H9 (cell line): ENCODE results near the gene CRAMP1. TPM values are rescaled to one million over a fixed set of nuclear protein-coding genes. Genes with fewer than 3 reads are reported as not detected.

Experiments used
- DNase-seq: peaks from one replicate; pipeline ENCODE4 v3.0.0-alpha.2; 2017
- H2AFZ ChIP-seq: one replicate; pipeline ENCODE4 v1.6.1; 2013; ENCODE audit warnings: mild to moderate bottlenecking, low read length, control low read depth, moderate library complexity
- H2AK5ac ChIP-seq: 2 replicates; pipeline ENCODE4 v1.6.1; 2013; ENCODE audit warnings: low read length, control low read depth, mixed read lengths; ENCODE audit not compliant: insufficient read length
- H2BK120ac ChIP-seq: one replicate; pipeline ENCODE4 v1.6.1; 2013; ENCODE audit warnings: low read depth, mild to moderate bottlenecking, low read length, control low read depth, inconsistent platforms; ENCODE audit not compliant: poor library complexity, severe bottlenecking
- H2BK12ac ChIP-seq: 2 replicates; pipeline ENCODE4 v1.6.1; 2013; ENCODE audit warnings: low read length, control low read depth, mixed read lengths, low read depth; ENCODE audit not compliant: insufficient read length
- H2BK15ac ChIP-seq: 2 replicates; pipeline ENCODE4 v1.6.1; 2013; ENCODE audit warnings: low read depth, low read length, control low read depth
- H2BK20ac ChIP-seq: one replicate; pipeline ENCODE4 v1.6.1; 2013; ENCODE audit warnings: low read depth, mild to moderate bottlenecking, low read length, control low read depth, inconsistent platforms; ENCODE audit not compliant: poor library complexity, severe bottlenecking
- H2BK5ac ChIP-seq: 2 replicates; pipeline ENCODE4 v1.6.1; 2013; ENCODE audit warnings: low read length, control low read depth, mixed read lengths; ENCODE audit not compliant: insufficient read length
- H3K14ac ChIP-seq: 2 replicates; pipeline ENCODE4 v1.6.1; 2013; ENCODE audit warnings: low read length, control low read depth; ENCODE audit not compliant: insufficient read depth
- H3K18ac ChIP-seq: 2 replicates; pipeline ENCODE4 v1.6.1; 2013; ENCODE audit warnings: low read depth, mild to moderate bottlenecking, mixed read lengths, low read length, control low read depth; ENCODE audit not compliant: insufficient read length
- H3K23ac ChIP-seq: 2 replicates; pipeline ENCODE4 v1.6.1; 2013; ENCODE audit warnings: low read length, control low read depth, mixed read lengths, low read depth; ENCODE audit not compliant: insufficient read length
- H3K23me2 ChIP-seq: 2 replicates; pipeline ENCODE4 v1.6.1; 2013; ENCODE audit warnings: low read depth, mild to moderate bottlenecking, mixed read lengths, low read length, control low read depth; ENCODE audit not compliant: insufficient read length, poor library complexity, severe bottlenecking
- H3K27ac ChIP-seq: 2 replicates; pipeline ENCODE4 v1.5.1; 2013; ENCODE audit warnings: low read length, control low read depth, mixed read lengths, low read depth; ENCODE audit not compliant: insufficient read length
- H3K27me3 ChIP-seq: 2 replicates; pipeline ENCODE4 v1.6.1; 2013; ENCODE audit warnings: low read length, control low read depth, inconsistent platforms; ENCODE audit not compliant: insufficient read depth
- H3K4ac ChIP-seq: 2 replicates; pipeline ENCODE4 v1.6.1; 2013; ENCODE audit warnings: low read depth, mild to moderate bottlenecking, control low read depth, inconsistent platforms, low read length, moderate library complexity
- H3K4me1 ChIP-seq: 2 replicates; pipeline ENCODE4 v1.6.1; 2013; ENCODE audit warnings: low read length, control low read depth, inconsistent platforms; ENCODE audit not compliant: insufficient read depth
- H3K4me2 ChIP-seq: 2 replicates; pipeline ENCODE4 v1.6.1; 2013; ENCODE audit warnings: low read length, control low read depth, mixed read lengths; ENCODE audit not compliant: insufficient read length, insufficient read depth
- H3K56ac ChIP-seq: 2 replicates; pipeline ENCODE4 v1.6.1; 2013; ENCODE audit warnings: low read depth, mild to moderate bottlenecking, mixed read lengths, low read length, control low read depth; ENCODE audit not compliant: insufficient read length
- H3K79me1 ChIP-seq: 2 replicates; pipeline ENCODE4 v1.6.1; 2013; ENCODE audit warnings: low read depth, mild to moderate bottlenecking, moderate library complexity, low read length, control low read depth, inconsistent platforms; ENCODE audit not compliant: insufficient read depth, poor library complexity, severe bottlenecking
- H3K79me2 ChIP-seq: 2 replicates; pipeline ENCODE4 v1.6.1; 2013; ENCODE audit warnings: low read length, control low read depth, inconsistent platforms; ENCODE audit not compliant: insufficient read depth
- H3K9ac ChIP-seq: 2 replicates; pipeline ENCODE4 v1.6.1; 2013; ENCODE audit warnings: low read length, control low read depth, mixed read lengths; ENCODE audit not compliant: insufficient read length; ENCODE audit errors: extremely low read depth
- H3K9me3 ChIP-seq: one replicate; pipeline ENCODE4 v1.6.1; 2013; ENCODE audit warnings: low read depth, low read length, inconsistent platforms; ENCODE audit not compliant: control insufficient read depth
- H3T11ph ChIP-seq: one replicate; pipeline ENCODE4 v1.6.1; 2013; ENCODE audit warnings: mild to moderate bottlenecking, low read length, control low read depth, inconsistent platforms
- H4K20me1 ChIP-seq: one replicate; pipeline ENCODE4 v1.6.1; 2013; ENCODE audit not compliant: control insufficient read depth, insufficient read length, insufficient read depth
- H4K5ac ChIP-seq: 2 replicates; pipeline ENCODE4 v1.6.1; 2013; ENCODE audit warnings: low read depth, mild to moderate bottlenecking, mixed read lengths, low read length, control low read depth; ENCODE audit not compliant: insufficient read length
- H4K8ac ChIP-seq: replicated peaks from 2 replicates; pipeline ENCODE4 v1.6.1; 2013; ENCODE audit warnings: low read length, control low read depth, mixed read lengths, low read depth; ENCODE audit not compliant: insufficient read length
- H4K91ac ChIP-seq: 2 replicates; pipeline ENCODE4 v1.6.1; 2013; ENCODE audit warnings: low read depth, mild to moderate bottlenecking, moderate library complexity, mixed read lengths, low read length, control low read depth; ENCODE audit not compliant: insufficient read length
- H3K27ac Mint-ChIP-seq, 3 experiments: 2 replicates in 2 of 3; 3 replicates in 1 of 3; pipeline ENCODE4 v1.8.0; 2020 to 2021; ENCODE audit warnings: mixed read lengths in 3 of 3, mild to moderate bottlenecking in 1 of 3, moderate library complexity in 1 of 3
- H3K27me3 Mint-ChIP-seq: 2 replicates; pipeline ENCODE4 v1.8.0; 2021; ENCODE audit warnings: low read depth, mild to moderate bottlenecking, moderate library complexity, mixed read lengths
- H3K36me3 Mint-ChIP-seq, 3 experiments: 2 replicates in 2 of 3; 3 replicates in 1 of 3; pipeline ENCODE4 v1.8.0; 2020 to 2021; ENCODE audit warnings: low read depth in 3 of 3, mixed read lengths in 3 of 3; ENCODE audit not compliant: insufficient read depth in 1 of 3
- H3K4me1 Mint-ChIP-seq, 2 experiments: 2 replicates each; pipeline ENCODE4 v1.8.0; 2020; ENCODE audit warnings: mixed read lengths in 2 of 2
- H3K4me3 Mint-ChIP-seq, 2 experiments: 2 replicates in 1 of 2; 3 replicates in 1 of 2; pipeline ENCODE4 v1.8.0; 2020 to 2021; ENCODE audit warnings: mild to moderate bottlenecking in 2 of 2, mixed read lengths in 2 of 2, moderate library complexity in 1 of 2
- H3K9me3 Mint-ChIP-seq, 2 experiments: 2 replicates in 1 of 2; 3 replicates in 1 of 2; pipeline ENCODE4 v1.8.0; 2020; ENCODE audit warnings: mild to moderate bottlenecking in 2 of 2, mixed read lengths in 2 of 2, moderate library complexity in 1 of 2
- WGBS: extraction: QIAGEN DNeasy Blood & Tissue Kit; methylation state at CpG from one replicate; pipeline ENCODE4 v1.1.7; 2013; ENCODE audit warnings: missing lambda C conversion rate, low lambda C conversion rate, mixed read lengths; ENCODE audit not compliant: insufficient read length; ENCODE audit errors: extremely low coverage; 5-methylcytosine and 5-hydroxymethylcytosine counted together
- total RNA-seq: library from RNA; stranded (reverse); gene quantifications from 2 replicates; pipeline ENCODE4 v1.2.1, GENCODE V29; 2021
- TF ChIP-seq, protein P1 (sequence below): fragments of 200-600 bp; sonication (generic); conservative IDR thresholded peaks from 3 replicates; pipeline ENCODE4 v1.8.0; 2021; ENCODE audit warnings: antibody characterized with exemption, mild to moderate bottlenecking

Gene CRAMP1
- total RNA-seq, 1 experiment from 2014 or later = 46.2 TPM

GRCh38 chr16:1606774-1607173 lies 5.4 kb upstream of the CRAMP1 start:
- Histone ChIP-seq H3K23me2 (peaks cover 11% of the 10 kb centered on the region), H3K9me3 (no peaks in the 10 kb centered on the region), H3K56ac (no peak overlapping the region), H3K4me1 (no peaks in the 10 kb centered on the region), H3K79me1 (no peaks in the 10 kb centered on the region), H2BK20ac (no peak overlapping the region), H4K5ac (no peak overlapping the region), H3K4me2 (no peak overlapping the region), H3K27ac (no peak overlapping the region), H4K20me1 (no peaks in the 10 kb centered on the region), H2AK5ac (no peak overlapping the region), H3K9ac (no peak overlapping the region), H2BK15ac (no peak overlapping the region), H2BK120ac (no peak overlapping the region), H2AFZ (no peak overlapping the region), H3K27me3 (no peaks in the 10 kb centered on the region), H2BK5ac (no peak overlapping the region), H3K14ac (no peak overlapping the region), H4K91ac (no peak overlapping the region), H2BK12ac (no peak overlapping the region), H4K8ac (no peak overlapping the region), H3K4ac (no peak overlapping the region), H3K23ac (no peak overlapping the region), H3K79me2 (no peaks in the 10 kb centered on the region), H3K18ac (no peak overlapping the region), H3T11ph (no peak overlapping the region)
- Mint-ChIP-seq H3K27ac (no peak overlapping the region), H3K9me3 (peaks cover 0 to 1% of the 10 kb centered on the region in 2 experiments; a peak in 1 of 5 replicates), H3K27me3 (peaks cover 4% of the 10 kb centered on the region), H3K4me1 (peaks cover 8% of the 10 kb centered on the region in 2 experiments), H3K4me3 (peak overlapping the region in 1 of 2 experiments; percentile 8; a peak in 1 of 5 replicates), H3K36me3 (peaks cover 11 to 26% (median 26%) of the 10 kb centered on the region in 3 experiments)
- TF ChIP-seq, protein P1, sequence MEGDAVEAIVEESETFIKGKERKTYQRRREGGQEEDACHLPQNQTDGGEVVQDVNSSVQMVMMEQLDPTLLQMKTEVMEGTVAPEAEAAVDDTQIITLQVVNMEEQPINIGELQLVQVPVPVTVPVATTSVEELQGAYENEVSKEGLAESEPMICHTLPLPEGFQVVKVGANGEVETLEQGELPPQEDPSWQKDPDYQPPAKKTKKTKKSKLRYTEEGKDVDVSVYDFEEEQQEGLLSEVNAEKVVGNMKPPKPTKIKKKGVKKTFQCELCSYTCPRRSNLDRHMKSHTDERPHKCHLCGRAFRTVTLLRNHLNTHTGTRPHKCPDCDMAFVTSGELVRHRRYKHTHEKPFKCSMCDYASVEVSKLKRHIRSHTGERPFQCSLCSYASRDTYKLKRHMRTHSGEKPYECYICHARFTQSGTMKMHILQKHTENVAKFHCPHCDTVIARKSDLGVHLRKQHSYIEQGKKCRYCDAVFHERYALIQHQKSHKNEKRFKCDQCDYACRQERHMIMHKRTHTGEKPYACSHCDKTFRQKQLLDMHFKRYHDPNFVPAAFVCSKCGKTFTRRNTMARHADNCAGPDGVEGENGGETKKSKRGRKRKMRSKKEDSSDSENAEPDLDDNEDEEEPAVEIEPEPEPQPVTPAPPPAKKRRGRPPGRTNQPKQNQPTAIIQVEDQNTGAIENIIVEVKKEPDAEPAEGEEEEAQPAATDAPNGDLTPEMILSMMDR = no peak
- no peak for DNase-seq
- no CpG with 5 or more reads among the region's 10 CpGs for WGBS
